H1 (cell line): Measurements from ENCODE around the gene BAHD1. TPM values are rescaled to one million over a fixed set of nuclear protein-coding genes. Genes with fewer than 3 reads are reported as not detected.

Source experiments
- BACH1 ChIP-seq: IDR thresholded peaks from 2 replicates; pipeline ENCODE4 v1.6.1; 2012; ENCODE audit warnings: low read length, improper control_type of control experiment
- CBX8 ChIP-seq: fragments of 300-800, 300-1000 bp; sonication (generic); IDR thresholded peaks from 2 replicates; pipeline ENCODE4 v1.7.1; 2016; ENCODE audit warnings: low read depth, low read length, borderline replicate concordance
- CHD2 ChIP-seq: IDR thresholded peaks from 2 replicates; pipeline ENCODE4 v1.6.1; 2012; ENCODE audit warnings: low read length, improper control_type of control experiment
- EGR1 ChIP-seq: IDR thresholded peaks from 2 replicates; pipeline ENCODE4 v1.6.1; 2011; ENCODE audit warnings: low read depth, low read length, borderline replicate concordance
- PHF8 ChIP-seq: fragments of 200-600 bp; sonication (generic); conservative IDR thresholded peaks from 2 replicates; pipeline ENCODE4 v1.7.1; 2012; ENCODE audit warnings: low read depth, mild to moderate bottlenecking, inconsistent platforms, low read length, moderate library complexity
- POLR2AphosphoS5 ChIP-seq: IDR thresholded peaks from 2 replicates; pipeline ENCODE4 v1.6.1; 2011; ENCODE audit warnings: low read depth, low read length
- SAP30 ChIP-seq: fragments of 300-600 bp; sonication (generic); IDR thresholded peaks from 2 replicates; pipeline ENCODE4 v1.7.1; 2012; ENCODE audit warnings: low read length, moderate library complexity, mild to moderate bottlenecking, inconsistent platforms; ENCODE audit not compliant: insufficient read depth, insufficient replicate concordance
- polyA plus RNA-seq, 7 experiments: library from polyadenylated mRNA; depleted of rRNA in 3 of 7; stranded (reverse) in 5 of 7; unstranded in 2 of 7; fragments of >200 nt in 5 of 7; fragments of 200-250 nt in 2 of 7; gene quantifications; 1 replicate in 5 of 7; 2 replicates in 1 of 7; 4 replicates in 1 of 7; pipeline versions ENCODE4 v1.2.1 to v1.2.3, GENCODE V29; 2011 to 2013; ENCODE audit warnings: missing spikeins in 2 of 7, mixed read lengths in 2 of 7
- total RNA-seq: library from RNA; stranded (reverse); fragmentation: NEBNext Ultra II Directional; extraction: Animal tissue kit (Norgen Biotek cat#: 25700); gene quantifications from 2 replicates; pipeline ENCODE4 v1.2.1, GENCODE V29; 2021

Gene BAHD1
- total and polyA plus RNA-seq, 2 of the 8 experiments (the other 6 are each of a cell fraction or from before 2014, with no cell fraction given) = 15.0 to 38.9 TPM

GRCh38 chr15:40427188-40427587 is 13.6 kb upstream of the BAHD1 start (continued):
- TF ChIP-seq EGR1 (no peak), BACH1 (no peak), POLR2AphosphoS5 (no peak), PHF8 (no peak), CHD2 (no peak), CBX8 (no peak), SAP30 (no peak)
